H1 (cell line): ENCODE data around the gene CEACAM1.

Experiments used
- BACH1 ChIP-seq: IDR thresholded peaks from 2 replicates; pipeline ENCODE4 v1.6.1; 2012; ENCODE audit warnings: low read length, improper control_type of control experiment
- EZH2 ChIP-seq: fragments of 200-600 bp; sonication (generic); IDR thresholded peaks from 2 replicates; pipeline ENCODE4 v1.7.1; 2012; ENCODE audit warnings: low read depth, mild to moderate bottlenecking, moderate library complexity, low read length, inconsistent platforms; ENCODE audit not compliant: severe bottlenecking
- GABPA ChIP-seq: IDR thresholded peaks from 2 replicates; pipeline ENCODE4 v1.6.1; 2011; ENCODE audit warnings: mild to moderate bottlenecking, low read length, moderate library complexity, borderline replicate concordance; ENCODE audit not compliant: insufficient read depth
- PHF8 ChIP-seq: fragments of 200-600 bp; sonication (generic); conservative IDR thresholded peaks from 2 replicates; pipeline ENCODE4 v1.7.1; 2012; ENCODE audit warnings: low read depth, mild to moderate bottlenecking, inconsistent platforms, low read length, moderate library complexity
- POLR2A ChIP-seq, 2 experiments: IDR thresholded peaks; 1 replicate in 1 of 2; 2 replicates in 1 of 2; pipeline ENCODE4 v1.6.1; 2011; ENCODE audit warnings: low read depth in 2 of 2, low read length in 2 of 2, mild to moderate bottlenecking in 2 of 2; ENCODE audit errors: control extremely low read depth in 1 of 2
- POLR2AphosphoS5 ChIP-seq: IDR thresholded peaks from 2 replicates; pipeline ENCODE4 v1.6.1; 2011; ENCODE audit warnings: low read depth, low read length
- RAD21 ChIP-seq, 2 experiments: IDR thresholded peaks in 1 of 2; conservative IDR thresholded peaks in 1 of 2; 2 replicates each; pipeline ENCODE4 v1.6.1; 2011; ENCODE audit warnings: low read depth in 2 of 2, low read length in 2 of 2, improper control_type of control experiment in 1 of 2, inconsistent platforms in 1 of 2, mild to moderate bottlenecking in 1 of 2, moderate library complexity in 1 of 2
- RNF2 ChIP-seq: fragments of 200-900, 300-1000 bp; sonication (generic); IDR thresholded peaks from 2 replicates; pipeline ENCODE4 v1.7.1; 2016; ENCODE audit warnings: borderline replicate concordance, low read depth, mild to moderate bottlenecking, antibody characterized with exemption, low read length; ENCODE audit not compliant: poor library complexity, severe bottlenecking; ENCODE audit errors: missing control alignments
- RXRA ChIP-seq: IDR thresholded peaks from 2 replicates; pipeline ENCODE4 v1.6.1; 2011; ENCODE audit warnings: low read depth, mild to moderate bottlenecking, low read length, moderate library complexity; ENCODE audit not compliant: insufficient read depth
- SIN3A ChIP-seq, 2 experiments: IDR thresholded peaks in 1 of 2; conservative IDR thresholded peaks in 1 of 2; 2 replicates each; pipeline ENCODE4 v1.6.1; 2011 to 2012; ENCODE audit warnings: low read length in 2 of 2, improper control_type of control experiment in 1 of 2, low read depth in 1 of 2, mild to moderate bottlenecking in 1 of 2
- SRF ChIP-seq: IDR thresholded peaks from 2 replicates; pipeline ENCODE4 v1.6.1; 2011; ENCODE audit warnings: mild to moderate bottlenecking, low read depth, low read length, moderate library complexity
- ZNF274 ChIP-seq: IDR thresholded peaks from 2 replicates; pipeline ENCODE4 v1.7.0; 2012; ENCODE audit warnings: low read length, borderline replicate concordance; ENCODE audit errors: extremely low read depth
- TF ChIP-seq, protein P1 (sequence below), 3 experiments: IDR thresholded peaks; 1 replicate in 2 of 3; 2 replicates in 1 of 3; pipeline versions ENCODE4 v1.5.1 to v1.6.1; 2011; ENCODE audit warnings: low read length in 3 of 3, mild to moderate bottlenecking in 3 of 3, inconsistent platforms in 2 of 3, low read depth in 1 of 3, moderate library complexity in 1 of 3; ENCODE audit not compliant: insufficient read depth in 1 of 3; ENCODE audit errors: control extremely low read depth in 1 of 3
- TF ChIP-seq, protein P2 (sequence below): IDR thresholded peaks from 2 replicates; pipeline ENCODE4 v1.6.1; 2012; ENCODE audit warnings: inconsistent platforms

- TF ChIP-seq BACH1: no peak
- no peak for TF ChIP-seq EZH2
- no peak for TF ChIP-seq RXRA
- no peak for TF ChIP-seq POLR2AphosphoS5
- TF ChIP-seq, protein P1, sequence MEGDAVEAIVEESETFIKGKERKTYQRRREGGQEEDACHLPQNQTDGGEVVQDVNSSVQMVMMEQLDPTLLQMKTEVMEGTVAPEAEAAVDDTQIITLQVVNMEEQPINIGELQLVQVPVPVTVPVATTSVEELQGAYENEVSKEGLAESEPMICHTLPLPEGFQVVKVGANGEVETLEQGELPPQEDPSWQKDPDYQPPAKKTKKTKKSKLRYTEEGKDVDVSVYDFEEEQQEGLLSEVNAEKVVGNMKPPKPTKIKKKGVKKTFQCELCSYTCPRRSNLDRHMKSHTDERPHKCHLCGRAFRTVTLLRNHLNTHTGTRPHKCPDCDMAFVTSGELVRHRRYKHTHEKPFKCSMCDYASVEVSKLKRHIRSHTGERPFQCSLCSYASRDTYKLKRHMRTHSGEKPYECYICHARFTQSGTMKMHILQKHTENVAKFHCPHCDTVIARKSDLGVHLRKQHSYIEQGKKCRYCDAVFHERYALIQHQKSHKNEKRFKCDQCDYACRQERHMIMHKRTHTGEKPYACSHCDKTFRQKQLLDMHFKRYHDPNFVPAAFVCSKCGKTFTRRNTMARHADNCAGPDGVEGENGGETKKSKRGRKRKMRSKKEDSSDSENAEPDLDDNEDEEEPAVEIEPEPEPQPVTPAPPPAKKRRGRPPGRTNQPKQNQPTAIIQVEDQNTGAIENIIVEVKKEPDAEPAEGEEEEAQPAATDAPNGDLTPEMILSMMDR (IDR thresholded peaks at IDR 0.05; ENCODE audit: control extremely low read depth in 1 of 3, insufficient read depth in 1 of 3, low read depth in 1 of 3, low read length in 3 of 3): no peak
- no peak for TF ChIP-seq PHF8
- TF ChIP-seq, protein P2, sequence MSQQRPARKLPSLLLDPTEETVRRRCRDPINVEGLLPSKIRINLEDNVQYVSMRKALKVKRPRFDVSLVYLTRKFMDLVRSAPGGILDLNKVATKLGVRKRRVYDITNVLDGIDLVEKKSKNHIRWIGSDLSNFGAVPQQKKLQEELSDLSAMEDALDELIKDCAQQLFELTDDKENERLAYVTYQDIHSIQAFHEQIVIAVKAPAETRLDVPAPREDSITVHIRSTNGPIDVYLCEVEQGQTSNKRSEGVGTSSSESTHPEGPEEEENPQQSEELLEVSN: no peak
- no peak for TF ChIP-seq SIN3A (conservative IDR thresholded peaks at IDR 0.05 in 1 of 2, IDR thresholded peaks at IDR 0.05 in 1 of 2; ENCODE audit: low read depth in 1 of 2, low read length in 2 of 2)
- no peak for TF ChIP-seq POLR2A (IDR thresholded peaks at IDR 0.05; ENCODE audit: control extremely low read depth in 1 of 2, low read depth in 2 of 2, low read length in 2 of 2)
- TF ChIP-seq SRF: no peak
- no peak for TF ChIP-seq RNF2
- no peak for TF ChIP-seq ZNF274
- TF ChIP-seq GABPA: no peak
- no peak for TF ChIP-seq RAD21 (IDR thresholded peaks at IDR 0.05 in 1 of 2, conservative IDR thresholded peaks at IDR 0.05 in 1 of 2; ENCODE audit: low read depth in 2 of 2, low read length in 2 of 2)
Observed at GRCh38 chr19:42514449-42514848, 13.8 kb downstream of the CEACAM1 start.
